GM18870 (cell line): ENCODE results near the gene RASA3.
"Not testable (repeated sequence)": the region's sequence is repeated elsewhere in the genome, so short reads cannot be mapped to it uniquely, and the experiment has no call there.

Experiments
- ATAC-seq: cut with Tn5 transposase; IDR thresholded peaks from one replicate; pipeline ENCODE4 v1.9.1; 2021; ENCODE audit warnings: moderate library complexity; ENCODE audit not compliant: unreplicated experiment

The RASA3 gene

DNA sequence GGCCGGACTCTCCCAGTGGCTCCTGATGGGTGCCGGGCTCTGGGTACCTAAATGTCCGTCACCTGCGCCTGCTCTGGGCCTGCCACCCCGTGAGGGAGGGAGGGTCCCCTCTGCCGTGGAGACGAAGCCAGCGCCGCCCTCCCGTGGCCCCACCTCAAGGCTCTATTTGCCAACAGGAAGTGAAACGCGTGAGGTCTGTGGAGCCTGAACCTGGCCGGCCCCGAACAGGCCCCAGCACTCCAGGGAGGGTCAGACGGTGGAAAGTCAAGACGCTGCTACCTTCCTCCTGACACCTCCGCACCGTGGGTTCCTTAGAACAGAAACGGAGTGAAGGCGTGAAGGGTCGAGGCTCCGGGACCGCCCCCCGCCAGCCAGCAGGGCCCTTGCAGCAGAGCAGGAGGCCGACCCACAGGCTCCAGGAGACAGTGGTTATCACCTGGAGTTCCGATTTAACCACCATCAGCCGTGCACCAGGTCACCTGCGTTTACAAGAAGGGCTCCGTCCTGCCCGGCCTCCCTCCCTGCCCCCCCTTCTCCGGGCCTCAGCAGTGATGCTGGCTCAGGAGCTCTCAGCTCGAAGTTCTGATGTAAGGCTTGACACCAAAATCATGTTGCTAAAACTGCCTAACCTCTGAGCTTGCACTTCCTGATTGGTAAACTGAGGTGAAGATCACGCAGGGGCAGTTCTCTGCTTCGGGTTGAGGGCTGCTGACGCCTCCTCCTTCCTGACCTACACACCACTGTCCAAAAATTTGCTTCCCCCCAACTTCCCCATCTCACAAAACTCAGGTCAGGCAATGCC is 107.6 kb downstream of the RASA3 start:
- no peak for ATAC-seq

DNA sequence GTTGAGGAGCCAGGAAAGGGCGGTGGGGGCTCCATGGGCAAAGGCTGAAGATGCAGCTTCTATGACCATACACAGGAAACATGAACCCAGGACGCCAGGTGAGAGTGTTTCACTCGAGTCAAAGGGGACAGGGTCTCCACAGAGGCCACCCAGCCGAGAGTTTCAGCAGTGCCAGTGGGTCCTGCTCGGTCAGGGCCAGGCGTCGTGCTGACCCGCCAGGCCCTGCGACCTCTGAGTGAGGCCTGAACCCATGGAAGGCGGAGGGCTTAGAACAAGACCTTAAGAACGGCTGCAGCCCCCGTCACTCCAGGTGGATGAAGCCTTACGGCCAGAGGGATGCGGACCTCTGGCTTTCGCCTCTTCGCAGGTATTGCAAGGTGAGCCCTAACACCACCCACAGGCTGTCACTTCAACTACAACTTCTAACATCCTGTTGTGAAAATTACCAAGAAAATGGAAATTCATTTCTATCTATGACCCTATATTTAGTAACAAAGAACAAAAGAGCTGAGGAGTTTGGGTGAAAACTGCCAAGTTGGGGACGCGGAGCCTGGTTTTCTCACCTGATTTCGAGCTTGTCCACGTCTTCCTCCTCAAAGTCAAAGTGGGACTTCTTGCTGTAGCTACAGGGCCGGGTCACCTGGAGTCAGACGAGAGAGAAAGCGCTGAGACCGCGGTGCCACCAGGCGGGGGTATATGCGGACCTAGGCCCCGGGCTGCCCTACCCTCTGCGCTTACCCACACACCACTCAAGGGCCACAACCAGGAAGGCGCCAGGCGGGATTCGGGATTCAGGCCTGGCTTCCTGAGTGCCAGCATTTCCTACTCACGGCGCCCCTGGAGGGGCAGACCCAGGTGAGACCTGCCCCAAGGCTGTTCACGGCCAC is 108.5 kb downstream of the RASA3 start:
- ATAC-seq = no peak

DNA sequence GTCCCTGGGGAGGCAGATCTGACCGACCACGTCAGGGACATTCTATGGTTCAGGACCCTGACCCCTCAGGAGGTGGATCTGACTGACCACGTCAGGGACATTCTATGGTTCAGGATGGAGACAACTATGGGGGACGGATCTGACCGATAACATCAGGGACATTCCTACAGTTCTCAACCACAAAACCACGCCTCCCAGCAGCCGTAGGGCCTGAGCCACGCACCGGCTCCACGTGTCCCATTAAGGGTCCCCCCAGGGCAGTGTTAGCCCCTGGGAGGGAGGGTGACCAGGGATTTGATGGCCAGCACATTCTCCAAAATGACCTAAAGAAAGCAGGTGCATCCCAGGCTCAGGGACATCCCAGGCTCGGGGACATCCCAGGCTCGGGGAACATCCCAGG is 109.5 kb downstream of the RASA3 start:
- ATAC-seq = no peak

DNA sequence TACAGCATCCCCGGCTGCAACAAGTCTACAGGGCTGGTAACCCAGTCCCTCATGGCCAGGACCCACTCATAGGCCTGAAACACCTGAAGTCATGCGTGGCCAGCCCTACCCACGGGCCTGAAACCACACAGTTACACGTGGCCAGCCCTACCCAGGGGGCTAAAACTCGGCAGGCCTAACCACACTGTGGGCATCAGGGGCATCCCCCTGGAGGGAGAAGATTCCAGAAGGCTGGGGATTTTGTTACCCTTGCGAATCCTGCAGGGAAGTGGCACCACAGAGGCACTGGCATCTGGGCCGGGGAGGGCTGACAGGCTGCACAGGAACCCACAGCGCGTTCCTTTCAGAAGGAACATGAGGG is 110.1 kb downstream of the RASA3 start:
- no peak for ATAC-seq

DNA sequence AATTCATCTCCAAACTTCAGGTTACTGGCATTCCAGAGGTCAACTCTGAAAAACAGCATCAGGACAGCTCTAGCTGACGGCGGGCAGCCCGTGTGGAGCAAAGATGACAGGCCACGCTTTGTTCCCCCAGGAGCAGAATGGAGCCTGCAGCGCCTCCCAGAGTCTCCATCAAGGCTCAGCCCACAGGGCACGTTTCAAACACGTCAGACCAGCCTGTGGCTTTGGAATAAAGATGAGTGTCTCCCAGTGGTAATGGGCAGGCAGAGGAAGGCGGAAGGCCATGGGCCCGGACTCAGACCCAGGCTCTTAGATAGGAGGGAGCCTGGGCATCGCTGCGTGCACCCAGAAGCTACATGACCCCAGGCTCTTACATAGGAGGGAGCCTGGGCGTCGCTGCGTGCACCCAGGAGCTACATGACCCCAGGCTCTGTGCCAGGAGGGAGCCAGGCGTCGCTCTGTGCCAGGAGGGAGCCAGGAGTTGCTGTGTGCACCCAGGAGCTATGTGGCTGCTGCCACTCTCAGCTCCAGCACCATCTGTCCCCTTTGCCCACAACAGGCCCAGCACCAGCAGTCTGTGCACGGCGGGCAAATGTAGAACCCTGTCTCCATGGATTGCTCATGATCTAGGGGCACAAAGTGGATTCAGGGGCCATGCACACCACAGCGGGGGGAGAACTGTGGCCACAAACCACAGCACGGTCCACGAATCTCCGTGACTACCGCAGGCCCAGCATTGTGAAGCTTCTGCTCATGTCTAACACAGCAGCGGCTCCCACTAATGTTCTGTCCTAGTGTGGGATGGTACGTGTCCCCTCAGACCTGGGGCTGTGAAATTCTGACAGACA is 110.7 kb downstream of the RASA3 start:
- no peak for ATAC-seq

DNA sequence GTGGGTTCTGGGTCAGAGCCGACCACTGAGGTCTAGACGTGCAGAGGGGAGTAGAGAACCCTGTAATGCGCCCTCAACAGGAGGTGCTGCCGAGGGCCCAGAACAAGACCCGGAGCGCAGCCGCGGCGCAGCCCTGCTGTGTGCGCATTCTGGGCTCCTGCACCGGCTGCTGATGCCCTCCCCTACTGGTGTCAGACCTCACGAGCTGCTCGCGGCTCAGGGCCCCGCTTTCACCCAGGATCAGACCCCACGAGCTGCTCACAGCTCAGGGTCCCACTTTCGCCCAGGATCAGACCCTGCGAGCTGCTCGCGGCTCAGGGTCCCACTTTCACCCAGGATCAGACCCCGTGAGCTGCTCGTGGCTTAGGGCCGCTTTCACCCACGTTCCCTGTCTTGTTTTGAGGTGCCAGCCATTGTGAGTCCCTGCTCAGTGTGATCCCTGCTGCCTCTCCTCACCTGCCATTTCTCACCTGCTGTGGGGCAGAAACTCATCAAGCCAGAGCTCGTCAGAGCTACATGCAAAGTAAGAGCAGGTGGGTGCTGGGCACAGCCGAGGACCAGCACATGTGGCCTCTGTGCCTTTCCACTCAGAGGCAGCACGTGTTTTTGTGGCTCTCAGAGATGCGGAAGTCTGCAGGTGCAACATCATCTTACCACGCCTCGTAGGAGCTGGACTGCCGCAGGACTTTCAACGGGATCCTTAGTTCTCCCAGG is 111.5 kb downstream of the RASA3 start:
- no peak for ATAC-seq

DNA sequence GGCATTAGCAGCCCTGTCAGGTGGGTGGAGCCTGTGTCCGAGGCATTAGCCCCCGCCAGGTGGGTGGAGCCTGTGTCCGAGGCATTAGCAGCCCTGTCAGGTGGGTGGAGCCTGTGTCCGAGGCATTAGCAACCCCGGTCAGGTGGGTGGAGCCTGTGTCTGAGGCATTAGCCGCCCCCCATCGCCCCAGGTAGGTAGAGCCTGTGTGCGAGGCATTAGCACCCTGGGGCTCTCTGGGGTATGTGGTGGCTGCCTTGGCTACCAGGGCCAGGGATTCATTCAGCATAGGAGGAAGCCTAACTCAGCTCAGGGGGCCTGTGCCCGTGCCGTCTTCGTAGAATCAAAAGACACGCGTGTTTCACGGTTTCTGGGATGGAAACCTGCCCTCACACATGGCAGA is 112.3 kb downstream of the RASA3 start:
- not testable (repeated sequence) for ATAC-seq

DNA sequence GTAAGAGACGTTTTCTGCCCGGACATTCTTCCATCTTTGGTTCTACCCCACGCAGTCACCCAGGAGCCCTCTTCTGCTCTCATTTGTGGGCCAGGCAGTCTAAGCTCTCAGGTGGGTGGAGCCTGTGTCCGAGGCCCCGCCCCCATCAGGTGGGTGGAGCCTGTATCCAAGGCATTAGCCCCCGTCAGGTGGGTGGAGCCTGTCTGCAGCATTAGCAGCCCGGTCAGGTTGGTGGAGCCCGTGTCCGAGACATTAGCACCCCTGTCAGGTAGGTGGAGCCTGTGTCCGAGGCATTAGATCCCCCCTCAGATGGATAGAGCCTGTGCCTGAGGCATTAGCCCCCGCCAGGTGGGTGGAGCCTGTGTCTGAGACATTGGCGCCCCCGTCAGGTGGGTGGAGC is 113.1 kb downstream of the RASA3 start:
- no peak for ATAC-seq

DNA sequence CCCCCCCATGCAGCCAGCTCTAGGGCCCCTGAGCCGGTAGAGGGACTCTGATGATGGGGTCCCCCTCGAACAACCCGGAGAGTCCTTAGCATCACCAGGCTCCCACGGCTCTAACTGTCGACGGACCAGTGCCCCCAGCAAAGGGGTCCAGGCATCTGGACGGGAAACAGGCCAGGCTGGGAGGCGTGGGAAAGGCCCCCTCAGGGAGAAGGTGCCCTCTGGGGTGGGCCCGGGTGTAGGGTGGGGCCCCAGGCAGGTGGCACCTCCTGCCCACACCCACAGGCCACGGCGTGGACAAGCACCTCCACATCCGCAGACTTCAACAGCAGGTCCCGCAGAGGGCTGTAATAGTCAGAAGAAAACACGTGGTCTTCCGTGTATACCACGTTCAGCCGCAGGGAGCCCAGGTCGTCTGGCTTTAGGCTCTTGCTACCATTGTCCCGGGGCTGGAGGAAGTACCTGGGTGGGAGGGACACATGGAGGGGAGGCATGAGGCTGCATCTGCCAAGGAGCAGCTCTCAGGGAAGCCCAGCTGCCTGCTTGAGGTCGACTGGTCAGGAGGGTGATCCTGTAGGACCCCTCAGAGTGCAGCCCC is 113.9 kb downstream of the RASA3 start:
- ATAC-seq = no peak

DNA sequence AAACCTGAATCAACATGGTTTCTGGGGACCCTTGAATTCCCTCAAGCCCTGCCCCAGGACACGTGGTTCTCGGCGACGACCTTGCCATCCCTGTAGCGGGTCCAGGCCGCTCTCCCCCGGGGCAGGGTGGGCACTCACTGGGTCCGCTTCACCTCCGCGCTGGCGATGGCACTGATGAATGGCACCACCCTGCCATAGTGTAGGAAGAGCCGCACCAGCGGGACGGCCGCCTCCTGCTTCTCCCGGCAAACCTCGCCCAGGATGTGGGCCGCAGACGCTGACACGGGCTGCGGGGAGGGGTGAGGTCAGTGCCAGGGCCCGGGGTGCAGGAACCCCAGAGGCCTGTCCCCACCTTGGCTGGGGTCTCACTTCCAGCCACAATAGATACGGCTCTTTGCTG is 114.5 kb downstream of the RASA3 start:
- ATAC-seq = no peak

DNA sequence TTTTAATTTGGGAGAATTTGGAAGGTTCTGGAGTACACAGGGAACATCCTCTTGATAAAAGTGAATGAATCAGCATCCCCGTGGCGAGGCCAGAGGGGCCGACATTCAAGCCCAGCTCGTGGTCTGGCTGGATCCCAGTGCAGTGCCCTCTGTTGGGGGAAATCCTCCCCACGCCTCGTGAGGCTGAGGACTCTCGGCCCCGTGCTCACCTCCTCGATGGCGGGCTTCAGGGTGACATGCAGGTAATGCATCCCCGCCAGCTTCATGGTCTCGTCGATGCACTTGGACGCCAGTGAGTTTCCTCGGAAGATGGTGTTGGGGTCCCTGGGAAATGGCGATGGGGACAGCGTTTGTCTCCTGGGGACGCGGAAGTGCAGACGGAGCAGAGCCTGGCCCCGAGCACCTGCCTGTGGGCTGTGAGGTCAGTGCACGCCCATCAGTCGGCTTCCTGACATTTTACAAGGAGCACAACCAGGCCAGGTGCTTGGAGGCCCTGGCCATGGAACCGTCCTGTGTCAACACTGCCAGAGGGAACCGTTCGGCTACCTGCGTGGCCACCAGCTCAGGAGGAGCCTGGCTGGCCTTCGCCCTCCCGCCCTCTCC is 115.3 kb downstream of the RASA3 start:
- ATAC-seq = no peak

DNA sequence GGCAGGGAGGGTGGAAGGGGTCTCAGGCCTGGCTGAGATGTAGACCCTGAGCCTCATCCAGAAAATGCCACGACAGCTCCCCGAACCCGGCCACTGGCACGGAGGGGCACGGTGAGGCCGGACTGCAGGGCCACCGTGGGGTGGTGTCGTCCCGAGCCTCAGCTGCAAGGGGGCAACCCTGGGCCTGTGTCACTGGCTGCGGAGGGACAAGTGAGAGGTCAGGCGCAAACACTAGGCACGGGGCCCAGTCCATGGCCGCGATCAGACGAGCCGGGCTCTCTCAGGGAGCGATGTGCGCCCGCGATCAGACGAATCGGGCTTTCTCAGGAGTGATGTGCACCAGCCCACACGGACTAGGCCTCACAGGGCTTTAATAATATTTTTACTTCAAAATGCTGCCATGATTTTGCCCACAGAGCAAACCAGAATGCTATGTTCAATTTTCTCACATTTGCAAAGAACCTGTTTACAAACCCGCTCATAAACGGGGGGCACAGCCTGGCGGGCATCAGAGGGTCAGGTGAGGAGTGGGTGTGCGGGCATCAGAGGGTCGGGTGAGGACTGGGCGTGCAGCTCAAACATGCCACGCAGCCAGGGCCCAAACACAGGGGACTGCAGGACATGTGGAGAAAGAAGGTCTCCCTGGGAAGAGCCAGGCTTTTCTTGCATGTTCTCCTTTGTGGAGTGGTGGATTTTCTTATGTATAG is 115.9 kb downstream of the RASA3 start:
- ATAC-seq = no peak

DNA sequence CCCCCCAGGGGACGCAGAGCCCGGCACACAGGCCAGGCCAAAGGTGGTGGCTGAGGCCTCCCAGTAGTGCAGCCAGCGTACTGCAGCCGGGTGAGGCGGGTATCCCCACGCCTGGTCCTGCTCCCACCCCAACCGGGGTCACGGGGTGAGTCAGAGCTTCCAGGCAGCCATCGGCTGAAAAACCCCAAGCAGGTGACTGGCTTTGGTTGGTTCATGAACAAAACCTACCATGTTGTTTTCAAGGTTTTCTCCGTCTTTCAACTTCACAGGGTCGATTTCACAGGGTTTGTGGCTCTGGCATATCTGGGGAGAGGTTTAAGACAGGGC is 116.5 kb downstream of the RASA3 start:
- no peak for ATAC-seq

DNA sequence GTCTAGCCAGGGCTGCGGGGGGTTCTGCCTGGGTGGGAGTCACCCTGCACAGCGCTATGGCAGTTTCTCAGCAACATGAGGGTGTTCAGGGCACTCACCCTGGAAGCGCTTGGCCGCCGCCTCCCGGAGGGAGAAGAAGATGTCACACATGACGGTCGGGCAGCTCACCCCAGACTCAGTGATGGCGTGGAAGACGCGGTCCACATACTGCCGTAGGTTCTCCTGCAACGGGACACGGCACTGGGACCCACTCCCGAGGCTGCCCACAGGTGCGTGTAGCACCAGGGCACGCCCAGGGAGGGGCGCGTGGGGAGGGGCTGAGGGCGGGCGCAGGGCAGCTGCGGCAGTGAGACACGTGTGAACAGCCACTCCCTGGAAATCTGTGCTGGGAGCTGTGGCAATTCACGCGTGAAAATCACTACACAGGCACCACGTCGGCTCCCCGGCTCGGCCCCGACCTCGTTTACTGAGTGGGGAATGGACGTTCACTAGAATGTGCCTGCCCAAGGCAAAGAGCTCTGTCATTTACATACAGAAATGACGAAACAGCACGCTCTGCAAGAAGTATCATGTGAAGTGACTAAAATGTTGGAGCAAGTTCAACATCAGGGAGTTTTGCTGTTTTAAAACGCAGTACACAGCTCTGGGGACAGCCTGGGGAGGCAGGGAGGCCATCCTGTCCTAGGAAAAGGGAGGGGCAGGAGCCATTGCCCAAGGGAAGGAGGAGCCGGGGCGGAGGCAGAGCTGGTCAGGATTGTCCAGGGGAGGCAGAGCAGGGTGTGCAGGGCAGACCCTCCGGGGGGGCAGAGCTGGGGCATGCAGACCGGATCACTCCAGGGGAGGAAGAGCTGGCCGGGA is 117.1 kb downstream of the RASA3 start:
- ATAC-seq = no peak

DNA sequence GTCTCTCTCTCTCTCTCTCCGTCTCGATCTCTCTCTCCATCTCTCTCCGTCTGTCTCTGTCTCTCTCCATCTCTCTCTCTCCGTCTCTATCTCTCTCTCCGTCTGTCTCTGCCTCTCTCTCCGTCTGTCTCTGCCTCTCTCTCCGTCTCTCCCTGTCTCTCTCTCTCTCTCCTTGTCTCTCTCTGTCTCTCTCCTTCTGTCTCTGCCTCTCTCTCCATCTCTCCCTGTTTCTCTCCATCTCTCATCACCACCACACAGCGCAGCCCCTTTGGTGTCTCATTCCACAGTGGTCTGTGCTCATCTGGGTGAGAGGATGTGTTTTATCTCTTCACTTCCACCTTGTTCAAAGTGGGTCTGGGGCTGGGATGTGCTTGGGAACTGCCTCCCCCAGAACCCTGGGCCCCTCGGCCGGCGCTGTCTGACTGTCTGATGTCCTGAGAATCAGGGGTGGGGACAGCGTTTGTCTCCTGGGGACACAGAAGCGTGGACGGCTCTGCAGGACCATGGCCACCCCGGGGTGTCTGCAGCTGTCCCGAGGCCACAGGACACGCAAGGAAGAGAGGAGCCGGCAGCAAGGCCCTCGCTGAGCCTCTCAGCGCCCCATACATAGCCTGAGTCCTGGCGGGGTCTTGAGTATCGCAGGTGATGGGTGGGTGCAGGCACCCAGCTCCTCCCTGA is 118.3 kb downstream of the RASA3 start:
- no peak for ATAC-seq

DNA sequence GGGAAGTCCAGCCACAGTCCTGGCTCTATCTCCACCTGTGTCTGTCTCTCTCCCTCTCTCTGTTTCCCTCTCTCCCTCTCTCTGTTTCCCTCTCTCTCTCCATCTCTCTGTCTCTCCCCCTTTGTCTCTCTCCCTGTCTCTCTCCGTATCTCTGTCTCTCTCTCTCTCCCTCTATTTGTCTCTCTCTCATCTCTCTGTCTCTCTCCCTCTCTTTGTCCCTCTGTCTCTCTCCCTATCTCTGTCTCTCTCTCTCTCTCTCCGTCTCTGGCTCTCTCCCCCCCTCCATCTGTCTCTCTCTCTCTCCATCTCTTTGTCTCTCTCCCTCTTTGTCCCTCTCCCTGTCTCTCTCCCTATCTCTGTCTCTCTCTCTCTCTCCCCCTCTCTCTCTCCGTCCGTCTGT is 119.1 kb downstream of the RASA3 start:
- ATAC-seq = no peak

DNA sequence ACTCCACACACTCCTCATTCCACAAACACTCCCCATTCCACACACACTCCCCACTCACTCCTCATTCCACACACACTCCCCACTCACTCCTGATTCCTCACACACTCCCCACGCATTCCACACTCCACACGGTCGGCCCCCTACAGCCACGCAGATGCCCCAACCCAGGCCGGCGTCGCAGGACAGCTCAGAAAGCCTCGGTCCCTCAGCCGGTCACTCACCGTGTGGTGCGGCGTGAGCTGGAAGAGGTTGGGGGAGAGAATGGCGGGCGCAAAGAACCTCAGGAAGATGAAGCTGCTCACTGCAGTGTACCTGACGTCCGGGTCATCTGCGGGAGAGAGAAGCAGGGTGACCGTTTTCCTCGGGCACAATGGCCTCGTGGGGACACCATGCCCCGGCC is 119.5 kb downstream of the RASA3 start:
- ATAC-seq = no peak

DNA sequence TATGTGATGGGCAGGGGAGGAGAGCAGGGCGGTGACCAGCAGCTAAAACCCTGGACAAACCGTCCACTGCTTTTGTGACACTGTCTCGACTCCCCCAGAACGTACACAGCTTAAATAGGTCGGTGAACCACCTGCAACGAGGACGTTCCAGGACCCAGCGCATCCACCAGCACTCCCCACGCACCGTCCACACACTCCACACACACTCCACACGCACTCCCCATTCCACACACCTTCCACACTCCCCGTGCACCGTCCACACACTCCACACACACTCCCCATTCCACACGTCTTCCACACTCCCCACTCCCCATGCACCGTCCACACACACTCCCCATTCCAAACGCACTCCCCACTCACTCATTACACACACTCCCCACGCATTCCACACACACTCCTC is 120.3 kb downstream of the RASA3 start:
- no peak for ATAC-seq
